Neural cell (in vitro differentiated cells): Measurements from ENCODE around the gene CDH16. TPM values are rescaled to one million over a fixed set of nuclear protein-coding genes. Genes with fewer than 3 reads are reported as not detected.

Experiments used
- H2AFZ ChIP-seq: fragments of 200-600, 300-800 bp; sonication (generic), shearing (Covaris generic); 2 replicates; pipeline ENCODE4 v1.6.0; 2014; ENCODE audit warnings: low read depth, mild to moderate bottlenecking, antibody characterized with exemption, low read length, moderate library complexity
- H3F3A ChIP-seq: fragments of 200-600 bp; shearing (Covaris generic); 2 replicates; pipeline ENCODE4 v1.6.1; 2016; ENCODE audit warnings: mild to moderate bottlenecking, moderate library complexity, mixed read lengths, antibody characterized with exemption, low read length; ENCODE audit not compliant: insufficient read depth, poor library complexity, severe bottlenecking
- H3K27ac ChIP-seq: fragments of 200-600, 300-800 bp; sonication (generic), shearing (Covaris generic); 2 replicates; pipeline ENCODE4 v1.5.1; 2014; ENCODE audit warnings: mild to moderate bottlenecking, low read length, moderate library complexity
- H3K27me3 ChIP-seq: fragments of 300-800, 200-600 bp; sonication (generic), shearing (Covaris generic); 2 replicates; pipeline ENCODE4 v1.6.0; 2014; ENCODE audit warnings: mild to moderate bottlenecking, low read depth, low read length, moderate library complexity; ENCODE audit not compliant: insufficient read depth
- H3K36me3 ChIP-seq: fragments of 300-800, 200-600 bp; sonication (generic), shearing (Covaris generic); 2 replicates; pipeline ENCODE4 v1.5.1; 2014; ENCODE audit warnings: mild to moderate bottlenecking, antibody characterized with exemption, low read length, moderate library complexity; ENCODE audit not compliant: insufficient read depth
- H3K4me2 ChIP-seq: fragments of 300-800, 200-600 bp; sonication (generic), shearing (Covaris generic); 2 replicates; pipeline ENCODE4 v1.6.0; 2014; ENCODE audit warnings: mild to moderate bottlenecking, low read length
- H3K4me3 ChIP-seq: fragments of 300-800, 200-600 bp; sonication (generic), shearing (Covaris generic); 2 replicates; pipeline ENCODE4 v1.5.1; 2014; ENCODE audit warnings: mild to moderate bottlenecking, low read length, moderate library complexity
- H3K79me2 ChIP-seq: fragments of 200-600 bp; shearing (Covaris generic); replicated peaks from 2 replicates; pipeline ENCODE4 v1.6.0; 2014; ENCODE audit warnings: mild to moderate bottlenecking, low read length, moderate library complexity; ENCODE audit not compliant: insufficient read depth
- H3K9ac ChIP-seq: fragments of 300-800, 200-600 bp; sonication (generic), shearing (Covaris generic); 2 replicates; pipeline ENCODE4 v1.6.1; 2016; ENCODE audit warnings: mild to moderate bottlenecking, low read length, mixed read lengths
- H3K9me2 ChIP-seq: fragments of 200-600 bp; shearing (Covaris generic); 2 replicates; pipeline ENCODE4 v1.6.1; 2016; ENCODE audit warnings: mild to moderate bottlenecking, low read length, mixed read lengths; ENCODE audit not compliant: insufficient read depth
- H3K9me3 ChIP-seq: fragments of 200-600, 300-800 bp; sonication (generic), shearing (Covaris generic); 2 replicates; pipeline ENCODE4 v1.6.1; 2016; ENCODE audit warnings: mild to moderate bottlenecking, mixed run types, low read length, moderate library complexity, mixed read lengths
- H4K20me1 ChIP-seq: fragments of 200-600 bp; shearing (Covaris generic); 2 replicates; pipeline ENCODE4 v1.6.1; 2016; ENCODE audit warnings: mild to moderate bottlenecking, mixed run types; ENCODE audit not compliant: insufficient read depth
- CTCF ChIP-seq: fragments of 450-650 bp; IDR thresholded peaks from 2 replicates; pipeline ENCODE4 v1.5.1; 2014; ENCODE audit warnings: antibody characterized with exemption, mild to moderate bottlenecking, moderate library complexity; ENCODE audit not compliant: poor library complexity, severe bottlenecking
- EP300 ChIP-seq: fragments of 450-650 bp; conservative IDR thresholded peaks from 2 replicates; pipeline ENCODE4 v1.6.1; 2014; ENCODE audit warnings: antibody characterized with exemption, mild to moderate bottlenecking, moderate library complexity; ENCODE audit not compliant: poor library complexity, severe bottlenecking
- EZH2 ChIP-seq: fragments of 200-600, 300-800 bp; shearing (Covaris generic), sonication (generic); IDR thresholded peaks from 2 replicates; pipeline ENCODE4 v1.6.1; 2014; ENCODE audit warnings: antibody characterized with exemption, low read length, borderline replicate concordance, mild to moderate bottlenecking; ENCODE audit not compliant: insufficient read depth, poor library complexity, severe bottlenecking
- MXI1 ChIP-seq: fragments of 450-650 bp; conservative IDR thresholded peaks from 2 replicates; pipeline ENCODE4 v1.6.1; 2014; ENCODE audit warnings: antibody characterized with exemption, mild to moderate bottlenecking; ENCODE audit not compliant: poor library complexity, severe bottlenecking
- POLR2AphosphoS5 ChIP-seq: IDR thresholded peaks from 2 replicates; pipeline ENCODE4 v1.6.1; 2012
- RAD21 ChIP-seq: fragments of 450-650 bp; conservative IDR thresholded peaks from 2 replicates; pipeline ENCODE4 v1.6.1; 2014; ENCODE audit warnings: antibody characterized with exemption, mild to moderate bottlenecking, moderate library complexity
- REST ChIP-seq: IDR thresholded peaks from 2 replicates; pipeline ENCODE4 v1.6.1; 2012; ENCODE audit warnings: borderline replicate concordance
- SMC3 ChIP-seq: fragments of 450-650 bp; conservative IDR thresholded peaks from 2 replicates; pipeline ENCODE4 v1.6.1; 2014; ENCODE audit warnings: antibody characterized with exemption, mild to moderate bottlenecking, moderate library complexity; ENCODE audit not compliant: poor library complexity
- TAF1 ChIP-seq: IDR thresholded peaks from 2 replicates; pipeline ENCODE4 v1.6.1; 2012; ENCODE audit warnings: low read depth
- polyA plus RNA-seq: library from polyadenylated mRNA; depleted of rRNA; stranded (reverse); fragments of >200 nt; gene quantifications from 2 replicates; pipeline ENCODE4 v1.2.3, GENCODE V29; 2014

The CDH16 gene
- polyA plus RNA-seq, 1 donor from 2014 or later, result not detected

- H2AFZ ChIP-seq, result no peak overlapping the region
- no peaks in the 10 kb centered on the region for H3F3A ChIP-seq
- H3K9ac ChIP-seq, result no peak overlapping the region
- H3K9me3 ChIP-seq, result no peaks in the 10 kb centered on the region
- H3K36me3 ChIP-seq, result no peaks in the 10 kb centered on the region
- H3K27me3 ChIP-seq, result peaks cover 35% of the 10 kb centered on the region
- H3K4me2 ChIP-seq, result no peak overlapping the region
- no peak overlapping the region for H3K27ac ChIP-seq
- TF ChIP-seq SMC3 (no peak), REST (no peak), RAD21 (no peak), EP300 (no peak), TAF1 (no peak), POLR2AphosphoS5 (no peak), EZH2 (no peak), CTCF (no peak), MXI1 (no peak)
- H4K20me1 ChIP-seq, result no peaks in the 10 kb centered on the region
- H3K79me2 ChIP-seq, result no peaks in the 10 kb centered on the region
- no peaks in the 10 kb centered on the region for H3K9me2 ChIP-seq
- H3K4me3 ChIP-seq, result no peak overlapping the region
Measured at GRCh38 chr16:66923866-66924265, 5.2 kb upstream of the CDH16 start.

- no peaks in the 10 kb centered on the region for H3K36me3 ChIP-seq
- H3K4me2 ChIP-seq, result no peak overlapping the region
- no peak overlapping the region for H3K27ac ChIP-seq
- no peak overlapping the region for H3K9ac ChIP-seq
- no peaks in the 10 kb centered on the region for H3K9me3 ChIP-seq
- H3K79me2 ChIP-seq, result no peaks in the 10 kb centered on the region
- no peak overlapping the region for H3K4me3 ChIP-seq
- H4K20me1 ChIP-seq, result no peaks in the 10 kb centered on the region
- peaks cover 35% of the 10 kb centered on the region for H3K27me3 ChIP-seq
- H3F3A ChIP-seq, result no peaks in the 10 kb centered on the region
- no peak for TF ChIP-seq POLR2AphosphoS5
- no peak for TF ChIP-seq MXI1
- no peak for TF ChIP-seq REST
- no peak for TF ChIP-seq SMC3
- no peak for TF ChIP-seq EP300
- no peak for TF ChIP-seq RAD21
- no peak for TF ChIP-seq TAF1
- TF ChIP-seq CTCF, result no peak
- TF ChIP-seq EZH2, result no peak
- H2AFZ ChIP-seq, result no peak overlapping the region
- H3K9me2 ChIP-seq, result no peaks in the 10 kb centered on the region
Measured at GRCh38 chr16:66923247-66923731, 4.6 kb upstream of the CDH16 start.
